GM21381 (cell line): ENCODE results near the gene ZNF606.
"Not testable (repeated sequence)": the region's sequence is repeated elsewhere in the genome, so short reads cannot be mapped to it uniquely, and the experiment has no call there.

ENCODE experiments used
- ATAC-seq: cut with Tn5 transposase; IDR thresholded peaks from one replicate; pipeline ENCODE4 v1.9.1; 2021; ENCODE audit warnings: mild to moderate bottlenecking, moderate library complexity; ENCODE audit not compliant: unreplicated experiment

ZNF606 gene

GRCh38 chr19:58010507-58010906, 7.9 kb upstream of the ZNF606 start:
- ATAC-seq: no peak

- ATAC-seq: peak; percentile 73
Measured at GRCh38 chr19:58009666-58010301, 7.2 kb upstream of the ZNF606 start.

- ATAC-seq: no peak
Measured at GRCh38 chr19:58009301-58009665, 6.7 kb upstream of the ZNF606 start.

- ATAC-seq: not testable (repeated sequence)
Measured at GRCh38 chr19:58008877-58009276, 6.3 kb upstream of the ZNF606 start.

DNA sequence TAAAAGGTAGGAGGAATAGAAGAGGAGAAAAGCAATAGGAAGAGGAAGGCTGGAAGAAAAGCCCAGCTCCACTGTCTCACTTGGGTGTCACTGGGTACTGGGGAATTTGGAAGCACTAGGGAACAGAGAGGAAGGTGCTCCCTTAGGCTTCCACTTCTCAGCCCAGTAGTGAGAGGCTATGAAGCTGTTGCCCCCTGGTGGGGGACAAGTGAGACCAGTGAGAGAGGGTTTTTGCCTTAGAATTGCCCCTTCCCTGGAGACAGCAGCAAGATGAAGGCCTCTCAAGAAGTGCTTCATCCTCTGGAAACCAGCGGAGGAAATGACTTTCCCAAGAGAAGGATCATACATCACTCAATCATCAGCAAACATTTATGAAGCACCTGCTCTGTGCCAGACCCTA, 4.7 kb upstream of the ZNF606 start:
- no peak for ATAC-seq

- ATAC-seq: no peak
Measured at GRCh38 chr19:58003174-58003828, 681 bp upstream of the ZNF606 start.

DNA sequence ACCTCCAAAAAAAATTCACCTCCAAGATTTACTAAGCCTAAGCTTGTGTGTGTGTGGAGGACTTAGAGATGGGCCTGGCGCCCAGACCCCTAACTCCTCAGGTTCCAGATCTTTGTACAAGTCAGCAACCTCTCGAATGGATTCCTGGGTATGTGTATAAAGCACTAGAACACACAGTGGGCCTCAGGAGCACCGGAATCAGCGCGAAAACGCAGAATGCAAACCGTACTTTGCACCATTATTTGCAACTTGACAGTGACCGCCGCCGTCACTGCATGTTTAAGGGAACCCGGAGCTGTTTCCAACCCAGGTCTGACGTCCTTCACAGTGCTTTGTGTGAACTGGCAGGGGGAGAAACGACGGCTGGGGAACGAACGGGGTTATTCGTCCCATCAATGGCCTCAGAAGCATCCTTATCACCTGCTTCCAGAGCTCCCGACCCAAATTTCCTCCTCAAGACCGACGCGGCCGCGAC, 688 bp downstream of the ZNF606 start:
- ATAC-seq: peak; percentile 9

DNA sequence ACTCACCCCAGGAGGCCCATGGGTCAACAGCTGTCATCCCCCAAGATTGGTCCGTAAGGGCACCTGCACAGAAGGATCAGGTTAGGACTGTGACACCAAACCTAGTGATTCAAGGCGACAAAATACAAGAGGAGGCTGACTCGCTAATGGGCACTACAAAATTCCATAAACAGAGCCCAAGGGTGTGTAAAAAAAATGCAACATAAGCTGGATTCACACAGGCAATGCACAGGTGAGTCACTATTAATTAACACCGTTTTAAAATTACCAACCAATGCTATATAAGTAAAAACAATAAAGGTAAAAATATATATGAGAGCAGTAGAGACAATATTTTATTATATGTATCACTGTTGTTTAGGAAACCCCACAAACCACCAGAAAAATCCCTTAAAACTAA, 1.9 kb downstream of the ZNF606 start:
- ATAC-seq: no peak

DNA sequence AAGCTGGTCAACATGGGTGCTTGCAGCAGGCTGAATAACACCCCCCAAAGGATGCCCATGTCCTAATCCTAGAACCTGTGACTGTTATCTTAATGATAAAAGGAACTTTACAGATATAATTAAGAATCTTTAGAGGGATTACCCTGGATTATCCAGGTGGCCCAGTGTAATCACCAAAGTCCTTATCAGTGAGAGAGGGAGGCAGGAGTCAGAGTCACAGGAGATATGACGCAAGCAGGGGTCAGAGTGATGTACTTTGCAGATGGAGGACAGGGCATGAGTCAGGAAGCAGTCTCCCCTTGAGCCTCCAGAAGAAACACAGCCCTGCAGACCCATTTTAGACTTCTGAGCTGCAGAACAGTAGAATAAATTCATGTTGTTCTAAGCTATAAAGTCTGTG, 9.8 kb downstream of the ZNF606 start:
- no peak for ATAC-seq

DNA sequence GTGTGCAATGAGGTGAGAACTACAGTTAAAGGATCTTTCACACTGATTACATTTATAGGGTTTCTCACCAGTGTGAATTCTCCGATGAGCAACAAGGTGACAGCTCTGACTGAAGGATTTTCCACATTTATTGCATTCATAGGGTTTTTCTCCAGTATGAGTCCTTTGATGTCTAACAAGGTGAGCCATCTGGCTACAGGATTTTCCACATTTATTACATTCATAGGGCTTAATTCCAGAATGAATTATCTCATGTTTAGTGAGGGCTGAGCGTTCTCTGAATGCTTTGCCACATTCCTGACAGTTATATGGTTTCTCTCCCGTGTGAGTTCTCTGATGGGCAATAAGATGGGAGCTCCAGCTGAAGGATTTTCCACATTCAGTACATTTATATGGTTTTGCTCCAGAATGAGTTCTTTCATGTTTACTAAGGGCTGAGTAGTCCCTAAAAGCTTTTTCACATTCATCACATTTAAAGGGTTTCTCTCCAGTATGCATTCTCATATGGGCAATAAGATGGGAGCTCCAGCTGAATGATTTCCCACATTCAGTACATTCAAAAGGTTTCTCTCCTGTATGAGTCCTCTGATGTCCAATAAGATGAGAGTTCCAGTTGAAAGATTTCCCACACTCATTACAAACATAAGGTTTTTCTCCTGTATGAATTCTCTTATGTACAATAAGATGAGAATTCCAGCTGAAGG, 23.9 kb downstream of the ZNF606 start:
- no peak for ATAC-seq

DNA sequence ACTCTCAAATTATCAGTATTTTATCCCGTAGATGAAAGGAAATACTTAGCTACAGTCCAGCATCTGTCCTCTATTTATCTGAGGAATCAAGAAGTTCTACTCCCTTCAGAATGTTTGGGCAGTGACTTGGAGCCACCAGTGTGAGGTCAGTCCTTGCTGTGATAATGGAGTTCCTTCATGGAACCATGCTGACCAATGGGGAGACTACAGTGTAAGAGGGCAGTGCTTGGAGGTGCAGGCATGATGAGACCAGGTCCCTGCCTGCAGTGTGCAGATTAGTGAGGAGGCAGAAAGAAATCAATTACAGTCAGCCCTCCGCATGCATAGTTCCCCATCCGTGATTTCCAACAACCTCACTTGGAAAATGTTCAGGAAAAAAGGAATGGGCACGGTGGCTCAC, 28.2 kb downstream of the ZNF606 start, which contains the start of gene C19orf18:
Gene C19orf18, minus strand, starts transcription at position 101 of the 400 bp plus-strand sequence. CDS start 102 bp downstream, outside the sequence.
- ATAC-seq: no peak

- ATAC-seq: no peak
Measured at GRCh38 chr19:57964761-57965160, 37.9 kb downstream of the ZNF606 start.

DNA sequence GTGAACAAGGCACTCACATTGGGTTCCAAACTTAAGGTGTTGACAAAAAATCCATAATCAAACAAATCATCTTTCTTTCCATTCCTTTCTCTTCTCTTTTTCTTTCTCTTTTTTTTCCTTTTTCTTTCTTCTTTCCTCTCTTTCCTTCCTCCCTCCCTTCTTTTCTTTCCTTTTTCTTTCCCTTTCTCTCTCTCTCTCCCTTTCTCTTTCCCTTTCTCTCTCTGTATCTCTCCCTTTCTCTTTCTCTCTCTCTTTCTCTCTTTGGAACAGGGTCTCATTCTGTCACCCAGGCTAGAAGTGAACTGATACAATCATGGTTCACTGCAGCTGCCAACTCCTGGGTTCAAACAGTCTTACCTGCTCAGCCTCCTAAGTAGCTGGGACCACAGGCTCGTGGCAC, 40.8 kb downstream of the ZNF606 start:
- ATAC-seq: no peak

GRCh38 chr19:57954996-57955395, 47.6 kb downstream of the ZNF606 start:
- no peak for ATAC-seq

- no peak for ATAC-seq
Measured at GRCh38 chr19:57949702-57950101, 52.9 kb downstream of the ZNF606 start.

DNA sequence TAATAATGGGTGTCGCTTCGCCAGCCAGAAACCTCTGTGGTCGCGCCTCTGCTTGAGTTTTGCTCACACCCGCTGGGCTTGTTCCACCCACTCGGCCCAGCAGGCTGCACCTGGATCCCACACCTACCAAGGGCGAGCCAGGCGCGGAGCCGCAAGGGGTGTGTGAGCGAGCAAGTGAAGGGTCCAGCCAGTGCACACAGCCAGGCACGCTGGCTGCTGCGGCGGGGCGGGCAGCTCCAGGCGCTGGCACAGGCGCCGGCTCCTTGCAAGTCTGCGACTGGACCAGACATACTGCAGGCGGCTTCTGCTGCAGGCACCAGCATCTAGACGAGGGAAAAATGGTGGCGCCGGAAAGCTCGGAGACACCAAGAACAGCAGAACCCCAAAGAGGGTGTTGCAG, 53.3 kb downstream of the ZNF606 start:
- ATAC-seq: no peak

DNA sequence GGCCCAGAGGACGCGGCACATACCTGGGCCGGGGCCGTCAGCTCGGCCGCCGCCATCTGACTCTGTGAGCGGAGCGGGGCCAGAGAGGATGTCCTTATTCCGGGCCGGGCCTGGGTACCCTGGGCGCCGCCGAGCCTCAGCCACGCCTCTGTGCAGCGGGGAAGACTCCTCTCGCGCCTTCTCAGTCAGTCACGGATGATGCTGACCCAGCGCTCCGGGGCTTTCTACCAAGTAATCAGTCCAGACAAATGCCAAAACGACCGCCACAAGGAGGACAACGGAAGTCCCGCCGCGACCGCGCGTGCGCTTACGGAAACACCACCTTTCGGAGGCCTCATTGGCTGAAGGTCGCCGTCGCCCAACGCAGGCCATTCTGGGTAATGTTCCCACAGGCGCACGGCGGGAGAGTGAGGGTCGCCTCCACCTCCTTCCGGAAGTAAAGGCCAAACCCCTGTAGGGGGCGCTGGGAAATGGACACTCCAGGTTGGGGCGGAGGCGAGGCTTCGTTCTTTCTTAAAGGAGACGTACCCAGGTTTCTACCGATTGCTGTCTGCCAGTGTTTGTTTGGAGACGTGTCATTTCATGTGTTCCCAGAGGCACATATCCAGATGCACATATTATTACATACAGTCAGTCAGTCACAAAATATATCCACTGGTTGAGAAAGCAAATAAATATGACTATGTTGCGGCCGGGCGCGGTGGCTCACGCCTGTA, 55.0 kb downstream of the ZNF606 start, which contains the start of gene ZNF256:
Gene ZNF256, minus strand, starts transcription at position 288 of the 716 bp plus-strand sequence. Its CDS starts 232 bp downstream, at position 56.
- peak; percentile 86 for ATAC-seq

GRCh38 chr19:57947088-57947418, 55.6 kb downstream of the ZNF606 start:
- peak; percentile 17 for ATAC-seq

DNA sequence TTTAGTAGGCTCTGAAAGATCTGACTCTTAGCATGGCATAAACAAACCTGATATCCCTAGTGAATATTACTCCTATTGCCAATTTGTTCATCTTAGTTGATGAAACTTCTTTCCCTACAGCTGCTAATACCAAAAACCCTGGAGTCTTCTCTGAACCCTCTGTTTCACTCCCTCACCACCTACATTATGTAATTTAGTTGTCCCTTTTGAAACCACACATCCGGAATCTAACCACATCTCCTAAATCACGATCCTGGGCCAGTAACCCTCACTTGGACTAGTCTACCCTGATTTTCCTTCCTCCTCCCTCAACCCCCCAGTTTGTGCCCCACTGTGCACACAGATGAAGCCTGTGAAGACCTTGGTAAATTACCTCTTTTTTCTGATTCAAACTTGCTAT, 56.3 kb downstream of the ZNF606 start:
- no peak for ATAC-seq

- no peak for ATAC-seq
Measured at GRCh38 chr19:57941593-57941992, 61.0 kb downstream of the ZNF606 start.

DNA sequence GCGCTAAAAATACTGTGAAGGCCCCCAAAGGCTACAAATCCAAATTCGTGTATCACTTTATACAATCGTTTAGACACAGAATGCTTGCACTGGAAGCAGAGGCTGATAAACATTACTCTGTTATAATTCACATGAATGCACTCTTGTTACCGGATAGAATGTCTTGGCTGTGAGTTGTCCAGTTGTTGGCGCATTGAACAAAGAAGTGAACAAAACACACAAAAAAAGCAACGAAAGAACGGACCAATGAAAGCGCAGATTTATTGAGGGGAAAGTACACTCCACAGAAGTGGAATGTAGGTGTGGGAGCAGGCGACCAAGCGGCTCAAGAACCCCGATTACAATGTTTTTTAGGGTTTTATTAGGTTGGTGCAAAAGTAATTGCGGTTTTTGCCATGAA, 66.9 kb downstream of the ZNF606 start:
- no peak for ATAC-seq
